Suprapubic skin (tissue), 4 donors: ENCODE results near the gene DPYD. TPM values are rescaled to one million over a fixed set of nuclear protein-coding genes. Genes with fewer than 3 reads are reported as not detected.

ENCODE experiments used
- DNase-seq, 2 donors: peaks; one replicate each; pipeline ENCODE4 v3.0.0-alpha.2; 2019; ENCODE audit warnings: low spot score in 2 of 2
- H3K27ac ChIP-seq: fragments of 200-600 bp; sonication (generic); one replicate; pipeline ENCODE4 v1.5.1; 2019
- H3K27me3 ChIP-seq: fragments of 200-600 bp; sonication (generic); one replicate; pipeline ENCODE4 v1.5.1; 2019
- H3K36me3 ChIP-seq: fragments of 200-600 bp; sonication (generic); one replicate; pipeline ENCODE4 v1.5.1; 2019
- H3K4me1 ChIP-seq: fragments of 200-600 bp; sonication (generic); one replicate; pipeline ENCODE4 v1.5.1; 2019
- H3K4me3 ChIP-seq: fragments of 200-600 bp; sonication (generic); one replicate; pipeline ENCODE4 v1.5.1; 2019; ENCODE audit warnings: mild to moderate bottlenecking
- H3K9me3 ChIP-seq: fragments of 200-600 bp; sonication (generic); one replicate; pipeline ENCODE4 v1.5.1; 2019
- EP300 ChIP-seq: sonication (generic); formaldehyde crosslinking; IDR thresholded peaks from one replicate; pipeline ENCODE4 v1.6.1; 2017; ENCODE audit warnings: antibody characterized with exemption
- POLR2A ChIP-seq, 2 donors: fragments of 450-650 bp; IDR thresholded peaks; one replicate each; pipeline ENCODE4 v1.6.1; 2017; ENCODE audit warnings: antibody characterized with exemption in 2 of 2, mild to moderate bottlenecking in 2 of 2, moderate library complexity in 2 of 2
- POLR2AphosphoS5 ChIP-seq, 3 donors: sonication (generic); formaldehyde crosslinking; IDR thresholded peaks; one replicate each; pipeline ENCODE4 v1.6.1; 2017; ENCODE audit warnings: antibody characterized with exemption in 3 of 3
- WGBS: methylation state at CpG from one replicate; pipeline ENCODE4 v1.1.5; 2018; 5-methylcytosine and 5-hydroxymethylcytosine counted together
- total RNA-seq, 4 donors: library from RNA; depleted of rRNA; stranded (reverse); fragments of >200 nt; gene quantifications; one replicate each; pipeline ENCODE4 v1.1.0, GENCODE V29; 2016
- TF ChIP-seq, protein P1 (sequence below), 2 donors: fragments of 200-600 bp in 1 of 2; fragments of 450-650 bp in 1 of 2; sonication (generic) in 1 of 2; IDR thresholded peaks; one replicate each; pipeline ENCODE4 v1.5.1; 2016 to 2019; ENCODE audit warnings: antibody characterized with exemption in 2 of 2, mild to moderate bottlenecking in 1 of 2, moderate library complexity in 1 of 2

The DPYD gene
- total RNA-seq, 4 donors from 2014 or later: 10.1 to 31.9 (median 11.6) TPM

DNA sequence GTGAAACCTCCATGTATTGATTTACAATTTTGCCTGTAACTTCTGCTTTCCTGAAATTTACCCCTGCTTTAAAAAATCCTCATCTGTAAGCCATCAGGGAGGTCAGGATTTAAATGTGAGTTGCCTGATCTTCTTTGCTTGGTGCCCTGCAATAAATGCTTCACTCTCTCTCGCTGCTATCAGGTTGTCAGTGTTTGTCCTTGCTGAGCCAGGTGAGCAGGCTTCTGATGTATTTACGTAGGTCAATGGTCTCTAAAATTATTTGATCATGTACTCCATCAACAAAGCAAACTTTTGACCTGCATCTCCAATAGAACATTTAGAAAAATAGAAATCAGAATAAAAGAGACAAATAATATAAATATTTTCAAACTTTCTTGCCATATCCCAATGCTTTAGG lies 453.4 kb downstream of the DPYD start:
- WGBS: 89% methylated on average over 2 of the region's 2 CpGs
- Histone ChIP-seq H3K9me3 (peaks cover 7% of the 10 kb centered on the region), H3K4me1 (no peaks in the 10 kb centered on the region), H3K4me3 (no peak overlapping the region), H3K27me3 (no peaks in the 10 kb centered on the region), H3K36me3 (peaks cover 3% of the 10 kb centered on the region), H3K27ac (no peak overlapping the region)
- no peak for DNase-seq
- no peak for TF ChIP-seq POLR2AphosphoS5 (IDR thresholded peaks at IDR 0.05)
- no peak for TF ChIP-seq EP300
- TF ChIP-seq, protein P1, sequence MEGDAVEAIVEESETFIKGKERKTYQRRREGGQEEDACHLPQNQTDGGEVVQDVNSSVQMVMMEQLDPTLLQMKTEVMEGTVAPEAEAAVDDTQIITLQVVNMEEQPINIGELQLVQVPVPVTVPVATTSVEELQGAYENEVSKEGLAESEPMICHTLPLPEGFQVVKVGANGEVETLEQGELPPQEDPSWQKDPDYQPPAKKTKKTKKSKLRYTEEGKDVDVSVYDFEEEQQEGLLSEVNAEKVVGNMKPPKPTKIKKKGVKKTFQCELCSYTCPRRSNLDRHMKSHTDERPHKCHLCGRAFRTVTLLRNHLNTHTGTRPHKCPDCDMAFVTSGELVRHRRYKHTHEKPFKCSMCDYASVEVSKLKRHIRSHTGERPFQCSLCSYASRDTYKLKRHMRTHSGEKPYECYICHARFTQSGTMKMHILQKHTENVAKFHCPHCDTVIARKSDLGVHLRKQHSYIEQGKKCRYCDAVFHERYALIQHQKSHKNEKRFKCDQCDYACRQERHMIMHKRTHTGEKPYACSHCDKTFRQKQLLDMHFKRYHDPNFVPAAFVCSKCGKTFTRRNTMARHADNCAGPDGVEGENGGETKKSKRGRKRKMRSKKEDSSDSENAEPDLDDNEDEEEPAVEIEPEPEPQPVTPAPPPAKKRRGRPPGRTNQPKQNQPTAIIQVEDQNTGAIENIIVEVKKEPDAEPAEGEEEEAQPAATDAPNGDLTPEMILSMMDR (IDR thresholded peaks at IDR 0.05): no peak
- no peak for TF ChIP-seq POLR2A (IDR thresholded peaks at IDR 0.05)

DNA sequence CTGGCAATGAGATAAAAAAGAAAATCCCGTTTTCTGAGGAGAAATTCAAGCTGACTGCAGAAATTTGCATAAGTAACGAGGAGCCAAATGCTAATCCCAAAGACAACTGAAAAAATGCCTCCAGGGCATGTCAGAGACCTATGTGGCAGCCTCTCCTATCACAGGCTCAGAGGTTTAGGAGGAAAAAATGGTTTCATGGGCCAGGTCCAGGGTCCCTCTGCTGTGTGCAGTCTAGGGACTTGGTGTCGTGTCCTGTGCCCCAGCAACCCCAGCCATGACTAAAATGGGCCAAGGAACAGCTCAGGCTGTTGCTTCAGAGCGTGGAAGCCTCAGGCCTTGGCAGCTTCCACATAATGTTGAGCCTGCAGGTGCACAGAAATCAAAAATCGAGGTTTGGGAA lies 456.5 kb downstream of the DPYD start:
- no peak overlapping the region for H3K27ac ChIP-seq
- WGBS: 90% methylated on average over 5 of the region's 5 CpGs
- TF ChIP-seq POLR2A (IDR thresholded peaks at IDR 0.05) (no peak), EP300 (no peak), POLR2AphosphoS5 (IDR thresholded peaks at IDR 0.05) (no peak)
- TF ChIP-seq, protein P1 (IDR thresholded peaks at IDR 0.05): no peak

DNA sequence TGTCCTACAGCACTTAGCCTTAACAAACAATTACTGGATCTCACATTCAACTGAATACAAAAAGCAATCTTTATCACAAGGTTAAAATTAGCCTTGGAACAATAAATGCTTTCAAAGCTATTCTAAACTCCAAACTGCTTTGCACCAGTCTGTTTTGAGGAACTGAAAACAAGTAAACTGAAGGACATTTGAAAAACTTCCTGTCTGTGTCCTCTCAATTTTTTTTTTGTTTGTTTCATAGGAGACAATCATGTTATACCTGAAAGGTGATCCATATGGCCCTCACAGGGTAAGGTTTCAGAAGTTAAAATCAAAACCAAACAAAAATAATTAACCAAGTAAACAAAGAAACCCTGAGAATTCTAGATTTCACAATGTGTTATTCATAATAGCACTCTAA lies 459.1 kb downstream of the DPYD start:
- Histone ChIP-seq H3K9me3 (no peaks in the 10 kb centered on the region), H3K36me3 (peaks cover 3% of the 10 kb centered on the region), H3K27me3 (no peaks in the 10 kb centered on the region), H3K4me3 (no peak overlapping the region), H3K4me1 (no peaks in the 10 kb centered on the region), H3K27ac (no peak overlapping the region)
- DNase-seq: no peak
- TF ChIP-seq POLR2A (IDR thresholded peaks at IDR 0.05): no peak
- TF ChIP-seq, protein P1 (IDR thresholded peaks at IDR 0.05): no peak
- TF ChIP-seq EP300: no peak
- no peak for TF ChIP-seq POLR2AphosphoS5 (IDR thresholded peaks at IDR 0.05)

More for the DNA sequence above, 456.5 kb downstream of the DPYD start:
- Histone ChIP-seq H3K36me3 (peaks cover 3% of the 10 kb centered on the region), H3K4me3 (no peak overlapping the region), H3K4me1 (no peaks in the 10 kb centered on the region), H3K9me3 (peaks cover 7% of the 10 kb centered on the region), H3K27me3 (no peaks in the 10 kb centered on the region)
- no peak for DNase-seq

DNA sequence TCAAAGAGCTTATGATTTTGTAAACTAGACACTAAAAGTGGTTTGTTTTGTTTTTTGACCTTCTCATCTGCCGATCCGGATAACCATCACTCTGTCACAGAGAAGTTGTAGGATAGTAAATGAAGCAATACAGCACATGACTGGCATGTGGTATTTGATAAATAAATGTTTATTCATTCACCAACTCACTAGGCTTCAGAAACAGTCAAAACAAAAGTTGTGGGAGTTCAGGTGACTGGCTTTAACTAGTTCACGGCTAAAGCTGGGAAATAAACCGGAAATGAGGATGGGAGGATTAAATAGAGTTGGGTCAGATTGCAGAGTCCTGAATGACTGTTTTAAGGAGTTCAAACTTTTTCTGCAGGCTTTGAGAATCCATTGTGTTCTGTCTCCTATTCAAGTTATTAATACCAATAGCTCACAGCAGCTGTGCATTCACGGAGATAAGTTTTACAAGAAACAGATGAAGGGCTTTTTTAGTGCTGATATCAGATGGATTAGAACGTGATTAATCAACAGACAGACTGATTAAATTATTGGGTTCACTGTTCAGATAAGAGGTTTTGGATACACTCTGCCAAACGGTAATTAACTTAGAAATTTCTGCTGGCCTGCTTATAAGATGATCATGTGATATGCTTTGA lies 463.3 kb downstream of the DPYD start:
- TF ChIP-seq POLR2A (IDR thresholded peaks at IDR 0.05): no peak
- TF ChIP-seq, protein P1 (IDR thresholded peaks at IDR 0.05): no peak
- no peak for TF ChIP-seq EP300
- no peak for TF ChIP-seq POLR2AphosphoS5 (IDR thresholded peaks at IDR 0.05)
- Histone ChIP-seq H3K9me3 (no peaks in the 10 kb centered on the region), H3K36me3 (no peaks in the 10 kb centered on the region), H3K4me3 (no peak overlapping the region), H3K27ac (no peak overlapping the region), H3K4me1 (no peaks in the 10 kb centered on the region), H3K27me3 (no peaks in the 10 kb centered on the region)
- DNase-seq: no peak
- 64% methylated on average over 7 of the region's 7 CpGs for WGBS

DNA sequence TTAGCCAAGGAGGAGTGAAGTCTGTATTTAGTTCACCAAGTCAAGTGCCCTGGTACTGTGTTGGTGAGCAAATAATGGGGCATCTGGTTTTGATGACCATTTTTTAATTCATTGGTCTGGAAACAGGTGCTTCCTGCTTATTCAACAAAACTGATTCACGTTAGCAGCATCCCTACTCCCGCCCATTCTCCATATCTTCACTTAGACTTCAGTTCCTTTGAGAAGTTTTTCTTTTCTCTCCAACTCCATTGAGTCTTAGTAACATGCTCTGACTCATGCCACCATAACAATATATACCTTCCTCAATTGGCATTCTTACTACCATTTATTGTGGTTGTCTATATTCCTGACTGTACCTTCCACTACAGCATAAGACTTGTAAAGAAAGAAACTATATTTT lies 468.9 kb downstream of the DPYD start:
- H3K27ac ChIP-seq: no peak overlapping the region
- H3K9me3 ChIP-seq: no peaks in the 10 kb centered on the region
- no peak for DNase-seq
- H3K27me3 ChIP-seq: no peaks in the 10 kb centered on the region
- no peak overlapping the region for H3K4me3 ChIP-seq
- 90% methylated on average over 2 of the region's 2 CpGs for WGBS
- TF ChIP-seq EP300 (no peak), POLR2A (IDR thresholded peaks at IDR 0.05) (no peak), POLR2AphosphoS5 (IDR thresholded peaks at IDR 0.05) (no peak)
- TF ChIP-seq, protein P1 (IDR thresholded peaks at IDR 0.05): no peak
- no peaks in the 10 kb centered on the region for H3K4me1 ChIP-seq
- H3K36me3 ChIP-seq: no peaks in the 10 kb centered on the region
